ENCODE results near the gene APOBEC3B. TPM values are rescaled to one million over a fixed set of nuclear protein-coding genes. Genes with fewer than 3 reads are reported as not detected.

Gene APOBEC3B
- polyA plus RNA-seq, 1 donor (not counting 4 experiments of a cell fraction or from before 2014, with no cell fraction given) = 3.4 TPM

DNA sequence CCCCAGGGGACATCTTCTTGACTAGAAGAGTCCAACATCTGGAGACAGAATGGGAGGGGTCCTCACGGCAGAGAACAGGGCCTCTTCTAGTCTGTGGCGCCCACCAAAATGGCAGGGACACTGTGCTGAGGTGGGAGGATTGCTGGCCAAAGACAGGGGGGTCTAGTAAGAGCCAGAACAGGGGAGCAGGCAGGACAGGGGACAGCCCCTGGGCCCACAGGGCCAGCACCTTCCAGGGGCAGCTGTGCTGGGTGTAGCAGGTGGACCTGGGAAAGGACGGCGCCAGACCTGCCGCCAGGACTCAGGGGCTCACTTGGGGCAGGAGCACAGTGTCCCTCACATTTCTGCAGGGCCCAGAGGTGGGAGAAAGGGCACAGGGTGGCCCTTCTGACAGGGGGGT, 25.6 kb upstream of the APOBEC3B start:
- H3K4me1 ChIP-seq (ENCODE audit: control insufficient read depth, extremely low read depth, insufficient read depth, low read length) = no peaks in the 10 kb centered on the region

DNA sequence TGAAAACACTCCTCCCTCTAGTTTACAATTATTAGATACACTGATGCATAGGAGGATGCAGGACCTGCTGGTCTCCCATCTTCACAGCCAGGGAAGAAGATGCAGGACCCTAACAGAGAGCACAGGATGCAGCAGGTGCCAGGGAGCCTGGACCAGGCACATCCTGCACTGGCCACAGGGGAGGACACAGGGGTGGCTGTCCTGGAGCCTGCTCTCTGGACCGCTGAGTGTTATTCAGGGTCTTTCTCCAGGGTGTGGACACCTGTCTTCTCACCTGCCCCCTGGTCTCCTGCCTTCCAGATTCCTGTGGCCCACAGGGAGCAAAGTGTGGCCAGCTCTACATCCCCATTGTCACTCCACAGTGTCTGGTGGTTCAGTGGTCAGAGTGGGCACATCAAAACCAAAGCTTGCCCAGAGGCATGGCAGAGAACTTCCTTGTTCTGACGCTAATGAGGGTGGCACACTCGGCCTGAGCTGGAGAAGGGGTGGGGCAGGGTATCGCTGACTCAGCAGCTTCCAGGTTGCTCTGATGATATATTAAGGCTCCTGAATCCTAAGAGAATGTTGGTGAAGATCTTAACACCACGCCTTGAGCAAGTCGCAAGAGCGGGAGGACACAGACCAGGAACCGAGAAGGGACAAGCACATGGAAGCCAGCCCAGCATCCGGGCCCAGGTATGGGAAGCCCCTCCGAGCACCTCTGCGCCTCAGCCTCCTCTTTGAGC, 24.9 kb upstream of the APOBEC3B start, which contains the start of gene APOBEC3A:
Gene APOBEC3A, plus strand, starts transcription at position 564 of the 725 bp plus-strand sequence. Its CDS starts 83 bp downstream, at position 647.
- DNase-seq (ENCODE audit: low read depth, low spot score) = no peak
- Histone ChIP-seq H3K4me2 (ENCODE audit: control insufficient read depth, extremely low read depth, insufficient read depth, low read depth, low read length) (no peak within 1 kb of the TSS), H3K27me3 (ENCODE audit: control insufficient read depth, extremely low read depth, insufficient read depth, low read length) (peaks cover 38% of the 10 kb centered on the region), H3K79me2 (ENCODE audit: control insufficient read depth, insufficient read depth, low read length) (no peaks in the 10 kb centered on the region), H3K36me3 (ENCODE audit: control insufficient read depth in 2 of 2, extremely low read depth in 1 of 2, insufficient read depth in 2 of 2, low read length in 2 of 2) (no peaks in the 10 kb centered on the region), H3K27ac (ENCODE audit: control insufficient read depth, insufficient read depth, low read length) (no peak within 1 kb of the TSS), H2AFZ (ENCODE audit: control insufficient read depth, low read length) (no peak within 1 kb of the TSS), H3K9ac (ENCODE audit: control insufficient read depth, extremely low read depth, insufficient read depth, low read length) (no peak within 1 kb of the TSS), H3K9me1 (ENCODE audit: control insufficient read depth, extremely low read depth, insufficient read depth, low read length) (no peaks in the 10 kb centered on the region), H3K4me1 (ENCODE audit: control insufficient read depth, extremely low read depth, insufficient read depth, low read length) (no peaks in the 10 kb centered on the region), H3K9me3 (ENCODE audit: control insufficient read depth, low read depth, low read length) (no peaks in the 10 kb centered on the region), H4K20me1 (ENCODE audit: control insufficient read depth, extremely low read depth, insufficient read depth, low read length) (no peaks in the 10 kb centered on the region), H3K4me3 (ENCODE audit: control insufficient read depth in 2 of 3, extremely low read depth in 1 of 3, insufficient read depth in 2 of 3, low read depth in 1 of 3, low read length in 3 of 3) (no peak within 1 kb of the TSS)
- no peak for TF ChIP-seq EZH2 (IDR thresholded peaks at IDR 0.05; ENCODE audit: low read length)
- TF ChIP-seq, protein P1, sequence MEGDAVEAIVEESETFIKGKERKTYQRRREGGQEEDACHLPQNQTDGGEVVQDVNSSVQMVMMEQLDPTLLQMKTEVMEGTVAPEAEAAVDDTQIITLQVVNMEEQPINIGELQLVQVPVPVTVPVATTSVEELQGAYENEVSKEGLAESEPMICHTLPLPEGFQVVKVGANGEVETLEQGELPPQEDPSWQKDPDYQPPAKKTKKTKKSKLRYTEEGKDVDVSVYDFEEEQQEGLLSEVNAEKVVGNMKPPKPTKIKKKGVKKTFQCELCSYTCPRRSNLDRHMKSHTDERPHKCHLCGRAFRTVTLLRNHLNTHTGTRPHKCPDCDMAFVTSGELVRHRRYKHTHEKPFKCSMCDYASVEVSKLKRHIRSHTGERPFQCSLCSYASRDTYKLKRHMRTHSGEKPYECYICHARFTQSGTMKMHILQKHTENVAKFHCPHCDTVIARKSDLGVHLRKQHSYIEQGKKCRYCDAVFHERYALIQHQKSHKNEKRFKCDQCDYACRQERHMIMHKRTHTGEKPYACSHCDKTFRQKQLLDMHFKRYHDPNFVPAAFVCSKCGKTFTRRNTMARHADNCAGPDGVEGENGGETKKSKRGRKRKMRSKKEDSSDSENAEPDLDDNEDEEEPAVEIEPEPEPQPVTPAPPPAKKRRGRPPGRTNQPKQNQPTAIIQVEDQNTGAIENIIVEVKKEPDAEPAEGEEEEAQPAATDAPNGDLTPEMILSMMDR (optimal IDR thresholded peaks at IDR 0.05 in 1 of 3, IDR thresholded peaks at IDR 0.05 in 1 of 3, conservative IDR thresholded peaks at IDR 0.05 in 1 of 3; ENCODE audit: extremely low read depth in 1 of 3, insufficient read depth in 2 of 3, low read length in 3 of 3) = no peak
- dilution Hi-C loops (cut with MboI; ENCODE audit: extremely low pct_ligation_motif_present, low sequenced_read_pairs) = no loop called here
- FAIRE-seq = peak; percentile 41

More for the DNA sequence above, 25.6 kb upstream of the APOBEC3B start:
- H2AFZ ChIP-seq (ENCODE audit: control insufficient read depth, low read length) = no peak overlapping the region
- FAIRE-seq = no peak
- H3K27ac ChIP-seq (ENCODE audit: control insufficient read depth, insufficient read depth, low read length) = no peak overlapping the region
- H3K4me2 ChIP-seq (ENCODE audit: control insufficient read depth, extremely low read depth, insufficient read depth, low read depth, low read length) = no peak overlapping the region
- H3K9me1 ChIP-seq (ENCODE audit: control insufficient read depth, extremely low read depth, insufficient read depth, low read length) = no peaks in the 10 kb centered on the region
- dilution Hi-C loops (cut with MboI; ENCODE audit: extremely low pct_ligation_motif_present, low sequenced_read_pairs) = no loop called here
- peaks cover 38% of the 10 kb centered on the region for H3K27me3 ChIP-seq (ENCODE audit: control insufficient read depth, extremely low read depth, insufficient read depth, low read length)
- no peaks in the 10 kb centered on the region for H3K79me2 ChIP-seq (ENCODE audit: control insufficient read depth, insufficient read depth, low read length)
- H3K9ac ChIP-seq (ENCODE audit: control insufficient read depth, extremely low read depth, insufficient read depth, low read length) = no peak overlapping the region
- no peaks in the 10 kb centered on the region for H3K36me3 ChIP-seq (ENCODE audit: control insufficient read depth in 2 of 2, extremely low read depth in 1 of 2, insufficient read depth in 2 of 2, low read length in 2 of 2)
- TF ChIP-seq, protein P1 (optimal IDR thresholded peaks at IDR 0.05 in 1 of 3, IDR thresholded peaks at IDR 0.05 in 1 of 3, conservative IDR thresholded peaks at IDR 0.05 in 1 of 3; ENCODE audit: extremely low read depth in 1 of 3, insufficient read depth in 2 of 3, low read length in 3 of 3) = no peak
- TF ChIP-seq EZH2 (IDR thresholded peaks at IDR 0.05; ENCODE audit: low read length) = no peak
- H4K20me1 ChIP-seq (ENCODE audit: control insufficient read depth, extremely low read depth, insufficient read depth, low read length) = no peaks in the 10 kb centered on the region
- H3K9me3 ChIP-seq (ENCODE audit: control insufficient read depth, low read depth, low read length) = no peaks in the 10 kb centered on the region
- no peak overlapping the region for H3K4me3 ChIP-seq (ENCODE audit: control insufficient read depth in 2 of 3, extremely low read depth in 1 of 3, insufficient read depth in 2 of 3, low read depth in 1 of 3, low read length in 3 of 3)
- no peak for DNase-seq (ENCODE audit: low read depth, low spot score)

Measured in keratinocyte (primary cell).